RWPE2 (cell line): ENCODE results near the gene TSACC.
"Not testable (repeated sequence)": the region's sequence is repeated elsewhere in the genome, so short reads cannot be mapped to it uniquely, and the experiment has no call there.

ENCODE experiments used
- ATAC-seq: fragments of 200-7000 bp; cut with Tn5 transposase; 3 replicates; pipeline ENCODE4 v1.9.1; 2021; ENCODE audit warnings: low read depth
- DNase-seq: peaks from one replicate; pipeline ENCODE4 v3.0.0-alpha.2; 2020; ENCODE audit warnings: low spot score
- H3K27ac ChIP-seq: fragments of 450-650 bp; 2 replicates; pipeline ENCODE4 v1.5.1; 2017; ENCODE audit warnings: mild to moderate bottlenecking; ENCODE audit not compliant: poor library complexity, severe bottlenecking
- H3K27me3 ChIP-seq: fragments of 250-450 bp; sonication (Bioruptor Pico); 2 replicates; pipeline ENCODE4 v1.5.1; 2021; ENCODE audit warnings: mild to moderate bottlenecking, moderate library complexity; ENCODE audit not compliant: insufficient read depth, poor library complexity, severe bottlenecking
- H3K36me3 ChIP-seq: fragments of 250-450 bp; sonication (Bioruptor Pico); 2 replicates; pipeline ENCODE4 v1.5.1; 2020; ENCODE audit warnings: low read depth, mild to moderate bottlenecking, moderate library complexity
- H3K4me1 ChIP-seq: fragments of 250-450 bp; sonication (Bioruptor Pico); 2 replicates; pipeline ENCODE4 v1.5.1; 2021; ENCODE audit warnings: mild to moderate bottlenecking, moderate library complexity; ENCODE audit not compliant: insufficient read depth, poor library complexity, severe bottlenecking
- H3K4me3 ChIP-seq: fragments of 250-450 bp; sonication (Bioruptor Pico); 2 replicates; pipeline ENCODE4 v1.5.1; 2021; ENCODE audit warnings: mild to moderate bottlenecking, moderate library complexity; ENCODE audit not compliant: severe bottlenecking
- H3K9me3 ChIP-seq: fragments of 250-450 bp; sonication (Bioruptor Pico); 2 replicates; pipeline ENCODE4 v1.5.1; 2021; ENCODE audit warnings: mild to moderate bottlenecking, moderate library complexity; ENCODE audit not compliant: severe bottlenecking
- TF ChIP-seq, protein P1 (sequence below): fragments of 450-650 bp; IDR thresholded peaks from one replicate; pipeline ENCODE4 v1.5.1; 2017; ENCODE audit warnings: mild to moderate bottlenecking, moderate library complexity; ENCODE audit not compliant: poor library complexity, severe bottlenecking

The TSACC gene

DNA sequence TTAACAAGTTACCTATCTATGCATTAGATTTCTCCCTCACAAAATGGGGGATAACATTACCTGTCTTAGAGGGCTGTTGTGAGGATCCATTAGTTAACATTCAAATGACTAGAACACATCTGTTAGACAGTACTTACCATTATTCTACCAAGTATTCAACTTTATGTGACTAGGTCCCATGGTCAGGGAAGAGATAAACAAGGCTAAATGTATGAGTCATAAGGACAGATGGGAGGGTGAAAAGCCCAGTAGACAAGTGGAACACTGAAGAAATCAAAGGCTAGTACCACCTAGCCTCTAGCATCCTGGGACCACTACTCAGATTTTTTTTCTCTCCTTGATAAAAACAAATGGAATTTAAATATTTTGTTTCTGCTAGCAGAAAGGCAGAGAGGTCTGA, 30.2 kb upstream of the TSACC start:
- ATAC-seq (0 out of 3 replicates have a peak, but pooled peaks have one; percentile 22), DNase-seq (no peak)
- H3K9me3 ChIP-seq = no peaks in the 10 kb centered on the region
- TF ChIP-seq, protein P1, sequence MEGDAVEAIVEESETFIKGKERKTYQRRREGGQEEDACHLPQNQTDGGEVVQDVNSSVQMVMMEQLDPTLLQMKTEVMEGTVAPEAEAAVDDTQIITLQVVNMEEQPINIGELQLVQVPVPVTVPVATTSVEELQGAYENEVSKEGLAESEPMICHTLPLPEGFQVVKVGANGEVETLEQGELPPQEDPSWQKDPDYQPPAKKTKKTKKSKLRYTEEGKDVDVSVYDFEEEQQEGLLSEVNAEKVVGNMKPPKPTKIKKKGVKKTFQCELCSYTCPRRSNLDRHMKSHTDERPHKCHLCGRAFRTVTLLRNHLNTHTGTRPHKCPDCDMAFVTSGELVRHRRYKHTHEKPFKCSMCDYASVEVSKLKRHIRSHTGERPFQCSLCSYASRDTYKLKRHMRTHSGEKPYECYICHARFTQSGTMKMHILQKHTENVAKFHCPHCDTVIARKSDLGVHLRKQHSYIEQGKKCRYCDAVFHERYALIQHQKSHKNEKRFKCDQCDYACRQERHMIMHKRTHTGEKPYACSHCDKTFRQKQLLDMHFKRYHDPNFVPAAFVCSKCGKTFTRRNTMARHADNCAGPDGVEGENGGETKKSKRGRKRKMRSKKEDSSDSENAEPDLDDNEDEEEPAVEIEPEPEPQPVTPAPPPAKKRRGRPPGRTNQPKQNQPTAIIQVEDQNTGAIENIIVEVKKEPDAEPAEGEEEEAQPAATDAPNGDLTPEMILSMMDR = no peak
- H3K4me3 ChIP-seq = no peak overlapping the region
- no peaks in the 10 kb centered on the region for H3K4me1 ChIP-seq
- no peaks in the 10 kb centered on the region for H3K27me3 ChIP-seq
- peaks cover 67% of the 10 kb centered on the region for H3K36me3 ChIP-seq
- no peak overlapping the region for H3K27ac ChIP-seq

DNA sequence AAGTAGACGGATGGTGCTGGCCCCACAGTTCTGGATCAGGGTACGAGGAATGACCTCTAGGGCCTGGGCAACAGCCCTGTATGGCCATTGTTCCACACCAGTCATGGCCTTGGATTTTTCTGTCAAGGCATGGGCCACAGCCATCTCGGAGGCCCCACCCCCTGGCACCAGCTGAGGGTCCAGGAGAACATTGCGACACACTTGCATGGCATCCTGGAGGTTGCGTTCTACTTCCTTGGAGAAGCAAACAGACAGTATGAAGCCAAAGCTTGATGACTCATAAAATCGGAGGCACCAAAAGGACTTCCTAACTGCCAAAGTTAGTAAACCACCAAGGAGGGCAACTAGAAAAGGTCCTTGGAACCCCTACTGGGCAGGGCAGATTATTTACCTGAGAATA, 27.4 kb upstream of the TSACC start:
- Histone ChIP-seq H3K4me1 (no peaks in the 10 kb centered on the region), H3K27ac (no peak overlapping the region), H3K36me3 (peaks cover 85% of the 10 kb centered on the region), H3K4me3 (no peak overlapping the region), H3K9me3 (no peaks in the 10 kb centered on the region), H3K27me3 (no peaks in the 10 kb centered on the region)
- DNase-seq (no peak), ATAC-seq (0 out of 3 replicates have a peak, but pooled peaks have one; percentile 14)
- TF ChIP-seq, protein P1 = no peak

DNA sequence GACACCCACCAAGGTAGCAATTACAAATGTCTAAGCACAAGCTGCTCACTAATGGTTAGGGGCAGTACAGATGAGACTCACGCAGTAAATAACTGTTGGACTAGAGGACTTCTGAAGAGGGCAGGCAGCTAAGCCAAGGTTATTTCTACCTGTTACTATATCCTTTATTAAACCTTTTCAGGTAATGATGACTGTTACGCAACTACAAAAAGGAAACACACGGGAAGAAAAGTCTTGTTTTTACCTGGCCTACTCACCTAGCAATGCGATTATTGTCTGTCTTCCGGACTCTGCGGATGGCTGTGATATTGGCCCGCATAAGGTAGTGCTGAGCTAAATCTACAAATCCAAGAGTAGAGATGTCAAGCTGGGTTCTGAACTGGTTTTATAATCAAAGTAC, 21.4 kb upstream of the TSACC start:
- no peak for DNase-seq
- Histone ChIP-seq H3K36me3 (peaks cover 98% of the 10 kb centered on the region), H3K4me1 (no peaks in the 10 kb centered on the region), H3K27ac (no peak overlapping the region), H3K4me3 (no peak overlapping the region), H3K9me3 (no peaks in the 10 kb centered on the region), H3K27me3 (no peaks in the 10 kb centered on the region)
- ATAC-seq = no peak
- TF ChIP-seq, protein P1 = no peak

DNA sequence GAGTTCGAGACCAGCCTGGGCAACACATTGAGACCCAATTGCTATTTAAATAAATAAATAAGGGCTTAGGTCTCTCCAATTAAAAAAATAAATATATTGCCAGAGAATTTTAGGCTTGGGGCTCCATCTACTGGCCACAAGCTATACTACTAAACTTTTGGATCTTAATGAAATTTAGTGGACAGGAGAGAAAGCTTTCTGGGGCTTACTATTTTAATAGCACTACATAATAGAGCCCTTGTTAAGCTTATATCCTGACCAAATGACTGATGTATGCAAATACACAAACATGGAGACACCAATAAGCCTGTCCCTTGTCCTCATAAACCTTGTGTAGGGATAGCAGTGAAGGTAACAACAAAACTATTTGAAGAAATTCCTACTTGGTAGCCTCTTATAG, 18.7 kb upstream of the TSACC start:
- H3K9me3 ChIP-seq = no peaks in the 10 kb centered on the region
- H3K4me1 ChIP-seq = no peaks in the 10 kb centered on the region
- H3K4me3 ChIP-seq = no peak overlapping the region
- TF ChIP-seq, protein P1 = peak; percentile 79
- no peak overlapping the region for H3K27ac ChIP-seq
- peaks cover 98% of the 10 kb centered on the region for H3K36me3 ChIP-seq
- no peak for DNase-seq
- no peak for ATAC-seq
- H3K27me3 ChIP-seq = no peaks in the 10 kb centered on the region

DNA sequence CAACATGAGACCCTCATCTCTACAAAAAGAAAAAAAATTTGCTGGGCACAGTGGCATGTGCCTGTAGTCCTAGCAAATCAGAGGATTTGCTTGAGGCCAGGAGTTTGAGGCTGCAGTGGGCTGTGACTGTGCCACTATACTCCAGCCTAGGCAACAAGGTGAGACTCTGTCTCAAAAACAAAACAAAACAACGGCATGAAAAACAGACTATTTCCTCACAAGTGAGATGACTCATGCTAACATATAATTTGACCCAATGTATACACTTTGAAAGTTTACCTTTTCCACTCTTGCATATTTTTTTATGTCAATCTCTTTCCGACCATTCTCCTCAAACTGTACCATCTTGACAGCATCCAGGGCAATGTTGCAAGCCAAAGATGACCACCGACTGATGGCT, 17.8 kb upstream of the TSACC start:
- Histone ChIP-seq H3K27me3 (no peaks in the 10 kb centered on the region), H3K9me3 (no peaks in the 10 kb centered on the region), H3K36me3 (peaks cover 98% of the 10 kb centered on the region), H3K4me1 (no peaks in the 10 kb centered on the region), H3K4me3 (no peak overlapping the region), H3K27ac (no peak overlapping the region)
- DNase-seq (no peak), ATAC-seq (no peak)
- TF ChIP-seq, protein P1 = no peak

DNA sequence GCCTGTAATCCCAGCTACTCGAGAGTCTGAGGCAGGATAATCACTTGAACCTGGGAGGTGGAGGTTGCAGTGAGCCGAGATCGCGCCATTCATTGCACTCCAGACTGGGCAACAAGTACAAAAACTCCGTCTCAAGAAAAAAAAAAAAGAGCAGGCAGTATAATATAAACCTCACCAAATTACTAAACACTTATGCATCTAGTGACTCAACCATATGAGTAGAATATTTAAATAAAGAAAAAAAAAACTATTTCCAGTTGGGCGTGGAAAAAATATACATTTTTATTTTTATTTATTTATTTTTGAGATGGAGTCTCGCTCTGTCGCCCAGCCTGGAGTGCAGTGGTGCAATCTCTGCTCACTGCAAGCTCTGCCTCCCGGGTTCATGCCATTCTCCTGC, 15.1 kb upstream of the TSACC start:
- not testable (repeated sequence) for ATAC-seq, H3K9me3 ChIP-seq, DNase-seq, H3K27me3 ChIP-seq, H3K27ac ChIP-seq, H3K4me1 ChIP-seq, H3K4me3 ChIP-seq
- H3K36me3 ChIP-seq = peaks cover 88% of the 10 kb centered on the region
